ENCODE results near the gene RBM19. TPM values are rescaled to one million over a fixed set of nuclear protein-coding genes. Genes with fewer than 3 reads are reported as not detected.

The RBM19 gene
- total RNA-seq, 1 donor from 2014 or later, result 33.6 TPM

DNA sequence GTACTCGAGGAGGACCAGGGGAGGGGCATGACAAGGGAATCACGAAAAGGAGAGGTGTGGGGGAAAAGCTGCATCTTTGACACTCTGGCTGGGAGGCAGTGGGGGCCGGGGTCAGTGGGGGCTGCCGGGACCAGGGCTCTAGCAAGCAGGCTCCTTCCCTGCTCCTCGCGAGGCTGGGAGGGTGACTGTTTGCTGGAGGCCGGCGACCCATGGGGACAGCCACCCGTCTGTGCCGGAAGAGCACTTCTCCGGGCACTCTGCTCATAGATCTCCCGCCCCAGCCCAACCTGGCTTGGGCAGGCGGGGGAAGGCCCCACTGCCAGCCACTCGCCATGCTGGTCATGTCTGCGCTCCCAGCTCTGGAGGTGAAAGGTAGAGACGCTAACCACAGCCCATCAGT, 130.7 kb downstream of the RBM19 start:
- Histone ChIP-seq H3K27ac (no peak overlapping the region), H3K4me3 (no peak overlapping the region), H3K4me1 (no peaks in the 10 kb centered on the region), H3K27me3 (ENCODE audit: low read depth) (no peaks in the 10 kb centered on the region), H3K36me3 (no peaks in the 10 kb centered on the region), H3K9me3 (no peaks in the 10 kb centered on the region)
- TF ChIP-seq, protein P1, sequence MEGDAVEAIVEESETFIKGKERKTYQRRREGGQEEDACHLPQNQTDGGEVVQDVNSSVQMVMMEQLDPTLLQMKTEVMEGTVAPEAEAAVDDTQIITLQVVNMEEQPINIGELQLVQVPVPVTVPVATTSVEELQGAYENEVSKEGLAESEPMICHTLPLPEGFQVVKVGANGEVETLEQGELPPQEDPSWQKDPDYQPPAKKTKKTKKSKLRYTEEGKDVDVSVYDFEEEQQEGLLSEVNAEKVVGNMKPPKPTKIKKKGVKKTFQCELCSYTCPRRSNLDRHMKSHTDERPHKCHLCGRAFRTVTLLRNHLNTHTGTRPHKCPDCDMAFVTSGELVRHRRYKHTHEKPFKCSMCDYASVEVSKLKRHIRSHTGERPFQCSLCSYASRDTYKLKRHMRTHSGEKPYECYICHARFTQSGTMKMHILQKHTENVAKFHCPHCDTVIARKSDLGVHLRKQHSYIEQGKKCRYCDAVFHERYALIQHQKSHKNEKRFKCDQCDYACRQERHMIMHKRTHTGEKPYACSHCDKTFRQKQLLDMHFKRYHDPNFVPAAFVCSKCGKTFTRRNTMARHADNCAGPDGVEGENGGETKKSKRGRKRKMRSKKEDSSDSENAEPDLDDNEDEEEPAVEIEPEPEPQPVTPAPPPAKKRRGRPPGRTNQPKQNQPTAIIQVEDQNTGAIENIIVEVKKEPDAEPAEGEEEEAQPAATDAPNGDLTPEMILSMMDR (IDR thresholded peaks at IDR 0.05), result no peak
- intact Hi-C loops (cut with DNase I), result no loop called here
- no peak for DNase-seq
- ATAC-seq, result no peak

DNA sequence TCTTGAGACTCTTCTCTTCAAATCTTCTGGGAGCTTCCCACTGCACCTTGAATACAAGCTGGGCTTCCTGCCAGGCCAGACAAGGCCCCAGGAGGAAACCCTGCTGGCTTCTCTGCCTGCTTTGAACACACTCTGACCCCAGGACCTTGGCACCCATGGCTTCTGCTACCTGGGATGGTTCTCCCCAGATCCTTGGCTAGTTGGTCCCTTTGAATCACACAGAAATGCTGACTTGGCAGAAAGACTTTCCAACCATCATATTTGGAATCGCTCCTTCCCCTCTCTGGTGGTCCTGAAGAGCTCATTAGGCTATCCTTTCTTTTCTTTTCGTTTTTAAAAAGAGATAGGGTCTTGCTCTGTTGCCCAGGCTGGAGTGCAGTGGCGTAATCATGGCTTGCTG, 132.7 kb downstream of the RBM19 start:
- H3K9me3 ChIP-seq, result no peaks in the 10 kb centered on the region
- intact Hi-C loops (cut with DNase I), result no loop called here
- no peaks in the 10 kb centered on the region for H3K4me1 ChIP-seq
- no peak for DNase-seq
- no peaks in the 10 kb centered on the region for H3K36me3 ChIP-seq
- ATAC-seq, result no peak
- TF ChIP-seq, protein P1 (IDR thresholded peaks at IDR 0.05), result no peak
- H3K27ac ChIP-seq, result no peak overlapping the region
- H3K4me3 ChIP-seq, result no peak overlapping the region
- H3K27me3 ChIP-seq (ENCODE audit: low read depth), result no peaks in the 10 kb centered on the region

DNA sequence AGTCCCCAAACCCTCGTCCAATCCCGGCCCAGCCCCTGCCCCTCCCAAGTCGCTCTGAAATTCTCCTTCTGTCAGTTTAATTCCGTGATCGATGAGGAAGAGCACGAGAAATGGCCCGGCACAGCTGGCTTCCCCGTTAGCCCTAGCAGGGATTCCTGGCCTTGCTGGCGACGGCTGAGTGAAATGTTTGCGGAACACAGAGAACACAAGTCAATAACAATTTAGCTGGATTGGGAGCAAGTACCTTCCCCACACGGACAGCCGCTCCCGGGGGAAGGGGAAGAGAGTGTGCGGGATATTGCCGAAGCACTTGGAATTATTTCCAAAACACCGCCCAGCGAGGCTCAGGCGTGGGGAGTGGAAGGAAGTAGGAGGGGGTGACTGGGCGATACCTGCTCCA, 134.6 kb downstream of the RBM19 start:
- Histone ChIP-seq H3K36me3 (no peaks in the 10 kb centered on the region), H3K27ac (no peak overlapping the region), H3K4me3 (no peak overlapping the region), H3K9me3 (no peaks in the 10 kb centered on the region), H3K27me3 (ENCODE audit: low read depth) (no peaks in the 10 kb centered on the region), H3K4me1 (no peaks in the 10 kb centered on the region)
- TF ChIP-seq, protein P1 (IDR thresholded peaks at IDR 0.05), result no peak
- intact Hi-C loops (cut with DNase I), result no loop called here
- ATAC-seq, result no peak
- no peak for DNase-seq

DNA sequence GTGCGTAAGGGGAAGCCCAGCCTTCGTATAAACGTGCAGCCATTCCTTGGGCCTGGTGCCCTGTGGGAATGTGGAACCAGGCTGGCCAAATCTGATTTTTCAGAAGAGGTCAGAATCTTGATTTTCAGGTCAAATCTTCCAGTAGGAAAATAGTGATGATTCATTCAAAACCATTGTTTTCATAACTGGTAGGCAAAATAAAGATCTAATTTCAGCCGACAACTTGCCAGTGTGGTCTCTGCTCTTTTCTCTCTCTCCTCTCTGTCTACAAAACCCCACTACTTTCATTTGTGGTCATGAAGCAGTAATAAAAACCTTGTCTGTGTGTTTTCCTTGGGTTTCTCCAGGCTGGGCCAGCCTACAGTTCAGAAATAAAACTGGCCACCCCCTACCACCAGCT, 135.1 kb downstream of the RBM19 start:
- intact Hi-C loops (cut with DNase I), result no loop called here
- no peak overlapping the region for H3K4me3 ChIP-seq
- H3K4me1 ChIP-seq, result no peaks in the 10 kb centered on the region
- no peak overlapping the region for H3K27ac ChIP-seq
- no peaks in the 10 kb centered on the region for H3K27me3 ChIP-seq (ENCODE audit: low read depth)
- no peaks in the 10 kb centered on the region for H3K9me3 ChIP-seq
- DNase-seq (no peak), ATAC-seq (no peak)
- no peaks in the 10 kb centered on the region for H3K36me3 ChIP-seq
- TF ChIP-seq, protein P1 (IDR thresholded peaks at IDR 0.05), result no peak

DNA sequence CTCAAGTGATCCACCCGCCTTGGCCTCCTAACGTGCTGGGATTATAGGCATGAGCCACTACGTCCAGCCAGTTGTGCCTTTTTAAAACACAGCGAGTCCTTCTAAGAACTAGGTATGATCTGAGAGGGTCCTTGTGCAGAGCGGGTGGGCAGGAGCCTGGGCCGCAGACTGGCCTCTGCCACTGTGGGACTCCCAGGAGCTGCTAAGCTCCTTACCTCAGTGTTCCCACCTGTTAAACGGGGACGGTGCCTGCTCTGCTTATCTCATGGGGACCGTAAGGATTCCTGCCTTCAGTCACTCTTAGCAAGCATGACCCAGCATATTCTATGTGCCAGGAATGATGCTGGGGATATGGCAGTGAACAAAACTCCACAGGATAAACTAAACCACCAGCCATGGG, 136.9 kb downstream of the RBM19 start:
- TF ChIP-seq, protein P1 (IDR thresholded peaks at IDR 0.05), result no peak
- Histone ChIP-seq H3K36me3 (no peaks in the 10 kb centered on the region), H3K27me3 (ENCODE audit: low read depth) (no peaks in the 10 kb centered on the region), H3K4me3 (no peak overlapping the region), H3K9me3 (no peaks in the 10 kb centered on the region), H3K27ac (no peak overlapping the region), H3K4me1 (no peaks in the 10 kb centered on the region)
- DNase-seq (no peak), ATAC-seq (no peak)
- intact Hi-C loops (cut with DNase I), result no loop called here

DNA sequence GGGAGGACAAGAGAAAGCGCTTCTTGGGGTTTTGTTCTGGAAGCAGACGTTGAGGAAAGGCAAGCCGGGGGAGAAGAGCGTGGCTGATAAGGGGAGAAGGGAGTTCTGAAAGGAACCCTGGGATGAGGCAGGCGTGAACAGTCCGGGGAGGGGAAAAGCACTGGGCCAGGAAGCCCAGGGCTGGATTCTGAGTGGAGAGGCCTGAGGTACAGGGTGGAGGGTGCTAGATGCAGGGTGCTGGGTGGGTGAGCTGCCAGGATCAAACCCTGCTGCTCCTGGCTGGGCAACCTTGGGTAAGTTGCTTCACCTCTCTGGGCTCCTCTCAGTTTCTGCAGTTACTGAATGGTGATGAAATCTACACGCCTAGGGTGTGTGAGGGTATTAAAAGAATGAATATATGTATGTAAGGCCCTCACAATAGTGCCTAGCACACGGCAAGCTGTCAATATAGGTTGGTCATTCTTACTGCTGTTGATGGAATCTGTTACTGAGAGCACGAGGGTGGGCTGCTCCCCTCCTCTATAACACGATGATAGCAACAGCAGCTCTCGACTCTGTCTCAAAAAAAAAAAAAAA, 138.5 kb downstream of the RBM19 start:
- no peak for ATAC-seq
- TF ChIP-seq, protein P1 (IDR thresholded peaks at IDR 0.05), result no peak

More for the DNA sequence above, 138.5 kb downstream of the RBM19 start:
- Histone ChIP-seq H3K36me3 (peaks cover 4% of the 10 kb centered on the region), H3K4me3 (no peak overlapping the region), H3K9me3 (no peaks in the 10 kb centered on the region), H3K27me3 (ENCODE audit: low read depth) (no peaks in the 10 kb centered on the region), H3K27ac (no peak overlapping the region), H3K4me1 (no peaks in the 10 kb centered on the region)
- DNase-seq, result no peak
- intact Hi-C loops (cut with DNase I), result no loop called here
